ENCODE data around the gene CSTPP1.
"Not testable (repeated sequence)": the region's sequence is repeated elsewhere in the genome, so short reads cannot be mapped to it uniquely, and the experiment has no call there.

Gene CSTPP1

GRCh38 chr11:46913484-46913883 lies 23.1 kb upstream of the CSTPP1 start:
- no peak for DNase-seq

- DNase-seq, result no peak
Observed at GRCh38 chr11:46914363-46914762, 22.2 kb upstream of the CSTPP1 start.

GRCh38 chr11:46914910-46915309 lies 21.7 kb upstream of the CSTPP1 start:
- DNase-seq, result no peak

- DNase-seq, result no peak
Observed at GRCh38 chr11:46916286-46917108, 20.1 kb upstream of the CSTPP1 start.

GRCh38 chr11:46917109-46917761 lies 19.3 kb upstream of the CSTPP1 start:
- DNase-seq, result no peak

GRCh38 chr11:46917762-46918082 lies 18.8 kb upstream of the CSTPP1 start:
- DNase-seq, result no peak

GRCh38 chr11:46918083-46918787 lies 18.3 kb upstream of the CSTPP1 start, which contains the start of gene LRP4:
Gene LRP4, minus strand, starts transcription at chr11:46918550. Its CDS starts 171 bp downstream, at chr11:46918379.
- DNase-seq, result peak; percentile 31

- DNase-seq, result no peak
Observed at GRCh38 chr11:46918788-46919513, 17.6 kb upstream of the CSTPP1 start.

GRCh38 chr11:46920755-46921154 lies 15.8 kb upstream of the CSTPP1 start:
- DNase-seq, result no peak

- DNase-seq, result not testable (repeated sequence)
Observed at GRCh38 chr11:46927928-46928327, 8.6 kb upstream of the CSTPP1 start.

- not testable (repeated sequence) for DNase-seq
Observed at GRCh38 chr11:46928701-46929100, 7.9 kb upstream of the CSTPP1 start.

GRCh38 chr11:46930089-46930488 lies 6.5 kb upstream of the CSTPP1 start:
- no peak for DNase-seq

- no peak for DNase-seq
Observed at GRCh38 chr11:46942172-46942571, 5.6 kb downstream of the CSTPP1 start.

GRCh38 chr11:46944356-46945075 lies 8.0 kb downstream of the CSTPP1 start:
- no peak for DNase-seq

- no peak for DNase-seq
Observed at GRCh38 chr11:46947399-46948077, 11.0 kb downstream of the CSTPP1 start.

- DNase-seq, result no peak
Observed at GRCh38 chr11:46948378-46949131, 12.0 kb downstream of the CSTPP1 start.

- DNase-seq, result no peak
Observed at GRCh38 chr11:46949297-46949696, 12.7 kb downstream of the CSTPP1 start.

GRCh38 chr11:46951864-46952263 lies 15.3 kb downstream of the CSTPP1 start:
- no peak for DNase-seq

- no peak for DNase-seq
Observed at GRCh38 chr11:46952553-46952952, 16.0 kb downstream of the CSTPP1 start.

GRCh38 chr11:46953093-46953492 lies 16.5 kb downstream of the CSTPP1 start:
- no peak for DNase-seq

GRCh38 chr11:46958777-46959176 lies 22.2 kb downstream of the CSTPP1 start:
- no peak for DNase-seq
